NCI-H69 (cell line): ENCODE data around the gene TMSB15B.
"Not testable (repeated sequence)": the region's sequence is repeated elsewhere in the genome, so short reads cannot be mapped to it uniquely, and the experiment has no call there.

ENCODE experiments used
- DNase-seq: peaks from one replicate; lab custom pipeline; 2025; lab: John Stamatoyannopoulos, UW

The TMSB15B gene

DNA sequence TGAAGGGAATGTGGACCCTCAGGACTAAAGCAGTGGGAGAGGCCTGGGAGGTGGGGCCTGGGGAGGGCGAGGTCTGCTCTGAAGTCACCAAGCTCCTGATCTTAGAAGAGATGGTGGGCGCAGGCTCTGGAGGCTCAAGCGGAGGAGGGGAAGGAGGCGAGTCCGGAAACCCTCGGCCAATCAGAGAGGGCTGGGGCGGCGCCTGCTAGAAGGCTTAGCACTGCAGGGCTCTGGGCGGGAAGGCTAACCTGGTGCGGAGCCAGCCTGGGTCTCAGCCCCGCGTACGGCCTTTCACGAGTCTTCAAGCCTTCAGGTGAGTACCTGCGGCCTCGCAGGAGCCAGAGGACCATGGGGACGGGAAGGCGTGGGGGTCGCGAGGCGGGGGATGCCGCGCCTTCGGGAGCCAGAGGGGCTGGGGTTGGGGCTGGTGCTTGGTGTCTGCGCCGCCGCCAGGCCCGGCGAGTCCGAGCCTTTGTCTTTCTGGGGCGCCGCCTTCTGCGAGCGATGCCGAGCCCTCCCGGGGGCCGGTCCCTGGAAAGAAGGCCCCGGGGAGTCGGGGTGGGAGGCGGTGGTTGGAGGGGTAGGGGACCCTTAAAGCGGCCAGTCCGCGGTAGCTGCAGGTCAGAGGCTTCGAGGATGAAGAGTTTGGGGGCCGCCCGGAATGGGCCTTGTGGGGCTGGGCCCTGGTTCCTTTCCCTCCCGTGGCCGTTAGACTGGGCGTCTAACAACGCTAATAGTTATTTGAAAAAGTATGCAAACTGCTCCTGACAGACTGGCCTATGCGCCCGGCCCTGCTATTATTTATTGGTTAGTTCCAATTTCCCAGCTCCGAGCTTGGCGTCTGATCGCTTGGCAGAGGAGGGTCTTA lies at the start of gene TMSB15B:
TSS of gene TMSB15B (plus strand) at position 217 of the 868 bp plus-strand sequence.
- DNase-seq: not testable (repeated sequence)

DNA sequence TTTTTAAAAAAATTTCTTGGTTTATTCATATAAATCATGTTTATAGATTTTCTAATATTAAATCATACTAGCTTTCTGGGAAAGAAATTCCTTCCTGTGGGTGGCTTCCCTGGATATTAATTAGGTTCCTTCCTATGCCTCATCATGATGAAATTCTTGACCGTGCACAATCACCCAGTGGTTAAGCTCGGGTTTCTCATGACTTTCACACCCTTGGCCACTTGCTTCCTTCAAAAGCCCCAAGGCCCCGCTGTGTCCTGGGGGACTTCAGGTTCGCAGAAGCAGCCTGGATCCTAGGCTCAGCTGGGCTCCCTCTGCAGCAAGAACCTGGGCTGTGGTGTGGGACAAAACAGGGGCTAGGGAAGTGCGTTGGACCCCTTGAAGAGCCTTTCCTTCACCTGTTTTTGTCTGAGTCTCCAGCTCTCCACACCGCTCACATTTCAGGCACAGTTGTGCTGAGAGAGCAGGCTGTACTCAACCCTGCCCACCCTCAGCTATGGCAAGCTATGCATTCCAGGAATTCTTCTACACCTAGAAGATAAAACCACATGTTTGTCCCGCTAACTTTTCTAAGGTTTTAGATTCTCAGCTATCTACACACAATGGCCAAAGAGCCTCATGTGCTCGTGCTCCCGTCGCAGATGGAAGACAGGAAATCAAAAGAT lies 48.9 kb upstream of the TMSB15B start:
- no peak for DNase-seq

DNA sequence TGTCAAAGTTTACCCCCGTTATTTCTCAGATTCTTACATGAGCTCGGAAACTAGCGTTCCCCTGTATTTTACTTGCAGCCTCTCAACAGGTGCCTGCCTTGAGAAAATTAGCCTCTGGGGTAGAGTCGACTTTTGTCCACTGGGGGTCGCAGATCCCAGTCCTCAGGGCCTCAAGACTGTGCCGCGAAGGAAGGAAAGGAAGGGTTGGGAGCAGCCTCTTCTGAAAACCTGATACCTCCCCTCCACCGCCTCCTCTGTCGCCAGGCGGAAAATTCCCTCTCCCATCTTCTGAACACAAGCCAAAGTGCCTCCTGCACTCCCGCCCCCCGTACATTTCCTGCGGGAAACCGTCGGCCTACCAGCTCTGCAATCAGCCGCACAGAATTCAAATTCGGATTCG lies 44.4 kb upstream of the TMSB15B start:
- peak; percentile 87 for DNase-seq

DNA sequence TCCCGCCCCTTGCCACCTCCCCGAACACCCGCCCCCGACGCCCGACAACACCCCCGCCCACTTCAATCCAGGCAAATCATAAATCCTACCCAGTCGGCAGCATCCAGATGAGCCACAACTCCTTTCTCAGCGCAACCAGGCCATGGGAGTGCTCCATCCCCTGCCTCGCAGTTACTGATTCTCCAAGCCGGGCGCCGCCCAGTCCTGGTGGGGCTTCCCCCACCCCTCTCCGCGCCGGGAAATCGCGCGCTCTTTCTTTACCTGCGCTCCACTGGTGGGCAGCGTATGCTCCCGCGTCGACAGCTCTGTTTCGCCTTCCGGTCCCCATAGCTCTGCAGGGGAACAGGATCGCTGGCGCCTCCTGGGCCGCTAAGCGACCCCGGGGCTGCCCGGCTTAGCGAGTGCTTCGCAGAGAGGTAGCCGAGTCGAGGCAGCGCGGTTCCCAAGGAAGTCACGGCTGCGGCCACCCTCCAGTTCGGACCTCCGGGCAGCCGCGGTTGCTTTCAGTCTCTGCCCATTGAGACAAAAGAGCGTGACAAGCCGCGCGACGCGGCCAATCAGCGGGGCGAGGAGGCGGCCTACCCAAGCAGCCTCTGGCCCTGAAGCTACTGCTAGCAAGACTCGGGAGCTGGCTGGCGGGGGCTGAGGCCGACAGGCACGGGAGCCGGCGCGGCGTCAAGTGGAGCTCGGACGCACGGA lies 43.7 kb upstream of the TMSB15B start:
- peak; percentile 84 for DNase-seq

DNA sequence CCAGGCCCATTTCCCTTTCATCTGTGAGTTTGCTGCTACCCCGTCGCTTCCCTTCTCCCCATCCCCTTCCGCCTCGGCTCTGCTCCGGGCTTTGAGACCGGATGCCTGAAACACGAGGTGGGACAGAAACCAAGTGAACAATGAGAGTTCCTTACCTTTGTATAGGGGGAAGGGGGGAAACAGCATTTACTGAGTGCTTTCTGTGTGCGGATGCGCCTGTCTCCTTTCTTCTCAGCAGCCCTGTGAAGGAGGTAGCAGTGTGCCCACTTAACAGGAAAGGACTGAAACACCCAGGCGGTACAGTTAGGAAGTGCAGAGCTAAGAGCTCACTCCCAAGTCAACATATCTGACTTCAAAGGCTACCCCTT lies 43.2 kb upstream of the TMSB15B start:
- peak; percentile 77 for DNase-seq

DNA sequence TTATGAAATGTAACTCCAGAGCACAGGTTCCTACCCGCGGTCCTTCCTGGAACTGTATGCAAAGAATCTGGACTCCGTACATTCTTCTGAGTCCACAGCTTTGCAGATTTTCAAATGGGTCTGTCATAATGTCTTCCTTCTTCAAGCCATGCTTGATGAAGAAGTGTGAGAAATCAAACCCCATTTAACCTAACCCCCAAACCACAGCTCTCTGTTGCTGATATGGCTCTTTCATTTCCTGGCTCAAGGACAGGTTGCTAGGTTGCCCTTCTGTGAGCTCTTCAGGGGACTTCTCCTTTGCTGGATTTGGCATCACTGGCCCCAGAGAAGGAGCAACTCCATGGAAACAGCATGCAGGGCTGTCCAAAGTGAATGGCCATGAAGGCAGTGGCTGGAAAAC lies 41.9 kb upstream of the TMSB15B start:
- DNase-seq: not testable (repeated sequence)

DNA sequence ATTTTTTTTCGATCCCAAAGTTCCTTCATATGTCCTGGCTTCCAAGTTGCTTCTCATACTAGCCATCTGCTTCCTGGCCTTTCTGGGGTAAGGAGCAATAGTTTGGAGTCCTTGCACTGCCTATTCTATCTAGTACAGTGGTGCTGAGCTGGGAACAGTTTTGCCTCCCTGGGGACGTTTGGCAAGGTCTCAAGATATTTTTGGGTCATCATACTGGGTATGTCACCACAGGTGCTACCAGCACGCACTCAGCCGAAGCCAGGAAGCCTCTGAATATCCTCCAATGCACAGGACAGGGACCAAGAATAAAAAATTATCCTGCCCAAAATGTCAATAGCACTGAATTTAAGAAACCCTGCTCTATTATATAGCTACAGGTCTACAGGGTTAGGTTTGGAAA lies 35.4 kb upstream of the TMSB15B start:
- DNase-seq: no peak

DNA sequence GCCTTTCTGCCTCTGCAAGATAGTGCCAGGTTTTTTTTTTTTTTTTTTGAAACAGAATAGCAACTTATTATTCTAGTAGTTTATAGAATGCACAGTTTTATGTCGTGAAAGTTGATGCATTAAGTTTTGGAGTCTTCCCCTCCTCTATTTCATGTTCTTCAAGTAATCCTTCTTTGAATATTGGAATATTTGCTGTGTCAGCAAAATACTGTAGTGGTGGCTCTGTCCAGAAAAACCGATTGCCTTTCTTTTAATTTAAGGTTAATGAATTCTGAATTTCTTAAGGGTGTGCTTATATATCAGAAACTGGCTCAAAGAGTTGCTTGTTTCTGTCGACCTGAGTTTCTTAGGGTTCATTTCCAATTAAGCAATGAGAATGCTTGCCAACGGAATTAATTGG lies 34.8 kb upstream of the TMSB15B start:
- DNase-seq: no peak

DNA sequence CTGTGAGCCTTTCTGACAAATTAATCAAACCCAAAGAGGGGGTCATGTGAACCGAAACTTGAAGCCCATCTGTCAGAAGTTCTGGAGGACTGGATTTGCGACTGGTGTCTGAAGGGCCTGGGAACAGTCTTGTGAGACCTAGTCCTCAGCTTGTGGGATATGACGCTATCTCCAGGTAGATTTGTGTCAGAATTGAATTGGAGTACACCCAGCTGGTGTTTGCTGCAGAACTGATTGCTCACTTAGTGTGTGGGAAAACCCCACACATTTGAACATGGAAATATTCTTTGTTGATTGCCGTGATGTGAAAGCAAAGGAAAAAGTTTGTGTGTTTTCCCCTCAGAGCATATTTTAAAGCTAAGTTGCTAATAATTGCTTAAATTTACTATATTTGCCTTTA lies 30.3 kb upstream of the TMSB15B start:
- no peak for DNase-seq

DNA sequence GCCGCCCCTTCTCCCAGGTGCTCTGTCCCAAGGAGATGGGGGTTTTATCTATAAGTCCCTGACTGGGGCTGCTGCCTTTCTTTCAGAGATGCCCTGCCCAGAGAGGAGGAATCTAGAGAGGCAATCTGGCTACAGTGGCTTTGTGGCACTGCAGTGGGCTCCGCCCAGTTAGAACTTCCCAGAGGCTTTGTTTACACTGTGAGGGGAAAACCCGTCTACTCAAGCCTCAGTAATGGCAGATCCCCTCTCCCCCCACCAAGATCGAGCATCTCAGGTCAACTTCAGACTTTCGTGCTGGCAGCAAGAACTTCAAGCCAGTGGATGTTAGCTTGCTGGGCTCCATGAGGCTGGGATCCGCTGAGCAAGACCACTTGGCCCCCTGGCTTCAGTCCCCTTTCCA lies 22.2 kb upstream of the TMSB15B start:
- DNase-seq: not testable (repeated sequence)

DNA sequence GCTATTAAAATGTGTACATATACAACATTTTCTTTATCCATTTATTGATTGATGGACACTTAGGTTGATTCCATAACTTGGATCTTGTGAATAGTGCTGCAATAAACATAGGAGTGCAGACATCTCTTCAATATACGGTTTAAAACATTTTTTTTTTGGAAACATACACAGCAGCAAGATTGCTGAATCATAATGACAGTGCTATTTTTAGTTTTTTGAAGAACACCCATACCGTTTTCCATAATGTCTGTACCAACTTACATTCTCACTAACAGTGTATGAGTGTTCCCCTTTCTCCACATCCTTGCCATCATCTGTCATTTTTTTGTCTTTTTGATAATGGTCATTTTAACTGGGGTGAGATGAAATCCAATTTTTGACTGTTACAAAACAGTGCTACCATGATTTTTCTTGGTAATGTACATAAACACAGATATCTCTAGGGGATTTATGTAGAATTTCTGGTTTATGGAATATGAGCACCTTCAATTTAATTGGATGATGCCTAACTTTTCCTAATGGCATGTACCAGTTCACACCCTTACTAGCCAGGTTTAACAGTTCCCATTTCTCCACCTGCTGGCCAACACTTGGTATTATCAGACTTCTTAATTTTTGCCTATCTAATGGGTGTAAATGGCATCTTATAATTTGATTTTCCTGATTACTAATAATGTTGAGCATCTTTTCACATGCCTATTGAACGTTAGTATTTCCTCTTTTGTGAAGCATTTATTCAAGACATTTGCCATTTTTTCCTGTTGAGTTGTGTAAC lies 21.0 kb upstream of the TMSB15B start:
- DNase-seq: peak; percentile 38

DNA sequence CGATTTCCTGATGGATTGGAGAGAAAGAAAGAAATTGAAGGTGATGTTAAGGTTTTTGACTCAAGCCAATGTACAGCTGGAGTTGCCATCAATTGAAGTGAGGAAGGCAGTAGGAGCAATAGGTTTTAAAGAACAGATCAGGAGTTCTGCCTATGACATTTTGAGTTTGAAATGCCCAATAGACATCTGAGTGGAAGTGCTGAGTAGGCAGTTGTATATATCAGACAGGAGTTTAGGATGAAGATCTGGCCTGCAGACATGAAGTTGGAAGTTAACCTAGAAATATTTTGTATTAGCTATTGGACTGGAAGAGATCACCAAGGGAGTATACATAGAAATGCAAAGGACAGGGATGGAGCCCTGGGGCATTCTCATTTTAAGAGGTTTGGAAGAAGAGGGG lies 12.9 kb upstream of the TMSB15B start:
- no peak for DNase-seq

DNA sequence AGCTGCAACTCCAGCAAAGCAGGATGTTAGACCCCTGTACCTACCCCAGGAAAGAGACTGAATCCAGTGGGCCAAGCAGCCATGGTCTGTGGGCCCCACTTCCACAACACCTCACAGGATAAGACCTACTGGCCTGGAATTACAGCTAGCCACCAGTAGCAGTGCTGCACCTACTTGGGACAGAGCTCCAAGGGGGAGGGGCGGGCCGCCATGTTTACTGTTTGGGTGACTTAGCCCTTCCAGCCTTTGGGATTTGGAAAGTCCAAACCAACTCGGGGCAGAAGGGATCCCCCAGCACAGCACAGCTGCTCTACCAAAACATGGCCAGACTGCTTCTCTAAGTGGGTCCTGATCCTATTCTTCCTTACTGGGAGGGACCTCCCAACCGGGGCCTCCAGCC lies 9.1 kb upstream of the TMSB15B start:
- DNase-seq: no peak

DNA sequence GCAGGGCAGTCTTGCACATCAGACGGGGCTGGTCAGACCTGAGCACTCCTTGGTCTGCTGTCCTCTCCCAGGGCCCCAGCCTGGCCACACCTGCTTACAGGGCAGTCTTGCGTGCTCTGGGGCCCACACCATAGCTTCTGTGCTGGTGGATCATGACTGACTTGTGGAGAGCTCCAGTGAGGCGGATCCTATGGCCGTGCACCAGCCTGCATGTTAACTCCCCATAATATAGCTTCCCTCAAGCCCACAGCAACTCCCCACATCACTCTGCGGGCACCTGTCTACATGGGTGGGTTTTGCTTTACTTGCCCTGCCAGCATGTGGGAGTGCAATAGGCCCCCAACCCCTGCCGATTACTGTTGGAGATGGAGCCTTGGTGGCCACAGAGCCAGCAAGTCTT lies 8.2 kb upstream of the TMSB15B start:
- no peak for DNase-seq

DNA sequence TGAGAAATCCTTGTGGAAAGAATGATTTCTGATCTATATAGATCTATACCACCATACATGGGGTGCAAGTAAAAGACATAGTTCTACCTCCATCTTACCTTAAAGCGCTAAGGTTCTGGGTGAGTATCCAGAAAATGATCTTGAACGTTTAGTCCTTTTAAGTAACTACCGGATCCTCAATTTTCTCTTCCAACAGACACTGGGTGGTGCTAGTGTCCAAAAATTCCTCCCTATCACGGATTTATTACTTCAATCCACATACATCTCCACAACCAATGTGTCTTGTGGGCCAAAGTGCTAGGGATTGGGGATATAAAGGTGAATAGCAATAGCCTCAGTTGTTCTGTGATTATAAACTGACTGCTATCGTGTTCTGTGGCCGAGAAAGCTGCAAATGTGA lies 1.8 kb upstream of the TMSB15B start:
- not testable (repeated sequence) for DNase-seq

DNA sequence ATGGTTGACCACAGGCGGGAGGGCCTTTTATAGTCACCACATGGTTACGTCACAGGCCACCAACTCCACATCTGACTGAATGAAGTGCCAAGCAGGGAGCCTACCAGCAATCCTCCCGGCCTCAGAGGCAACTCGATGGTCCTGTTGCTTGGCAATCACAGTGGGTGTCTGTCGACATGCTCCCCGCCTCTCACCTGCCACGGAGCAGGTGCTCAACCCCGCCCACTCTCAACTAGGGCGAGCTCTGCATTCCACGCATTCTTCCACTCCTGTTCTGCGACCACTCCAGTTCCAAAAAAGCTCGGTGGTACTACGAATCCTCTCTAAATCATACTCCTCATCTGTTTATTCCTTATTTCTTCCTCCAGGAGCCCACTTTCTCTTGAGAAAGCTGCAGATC lies 21.1 kb downstream of the TMSB15B start:
- not testable (repeated sequence) for DNase-seq

DNA sequence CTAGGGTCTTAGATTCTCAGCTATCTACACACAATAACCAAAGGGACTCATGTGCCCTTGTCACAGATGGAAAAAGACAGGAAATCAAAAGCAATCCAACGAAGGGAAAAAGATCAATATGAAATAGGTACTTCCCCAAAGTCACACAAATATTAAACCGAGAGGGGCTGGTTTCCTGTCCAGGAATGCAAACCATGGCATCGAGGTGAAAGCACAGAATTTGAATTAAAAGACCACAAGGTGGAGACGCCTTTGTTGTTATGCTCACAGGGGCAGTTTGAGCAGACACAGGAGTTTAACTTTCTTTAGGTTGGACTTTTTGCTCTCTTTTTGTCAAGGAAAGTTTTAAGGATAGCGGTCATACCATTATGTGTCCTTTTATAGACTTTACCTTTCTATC lies 36.8 kb downstream of the TMSB15B start:
- DNase-seq: no peak

DNA sequence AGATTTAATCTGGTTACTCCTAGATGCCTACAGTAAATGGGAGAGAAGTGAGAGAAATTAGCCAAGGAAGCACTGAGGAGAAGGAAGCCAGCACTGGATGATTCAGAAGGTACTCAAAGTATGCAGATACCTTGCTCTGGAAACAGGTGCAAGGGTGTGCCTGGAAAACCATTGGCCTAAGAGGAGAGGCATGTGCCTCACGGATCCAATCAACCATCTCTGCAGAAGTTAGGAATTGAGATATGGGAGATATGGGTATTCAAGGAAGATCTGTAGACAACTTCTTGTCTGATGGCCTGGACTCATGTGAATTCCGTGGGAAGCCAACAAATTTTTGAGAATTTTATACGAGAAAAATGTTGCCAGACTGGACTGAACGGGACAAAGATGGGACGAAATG lies 46.4 kb downstream of the TMSB15B start:
- DNase-seq: no peak

DNA sequence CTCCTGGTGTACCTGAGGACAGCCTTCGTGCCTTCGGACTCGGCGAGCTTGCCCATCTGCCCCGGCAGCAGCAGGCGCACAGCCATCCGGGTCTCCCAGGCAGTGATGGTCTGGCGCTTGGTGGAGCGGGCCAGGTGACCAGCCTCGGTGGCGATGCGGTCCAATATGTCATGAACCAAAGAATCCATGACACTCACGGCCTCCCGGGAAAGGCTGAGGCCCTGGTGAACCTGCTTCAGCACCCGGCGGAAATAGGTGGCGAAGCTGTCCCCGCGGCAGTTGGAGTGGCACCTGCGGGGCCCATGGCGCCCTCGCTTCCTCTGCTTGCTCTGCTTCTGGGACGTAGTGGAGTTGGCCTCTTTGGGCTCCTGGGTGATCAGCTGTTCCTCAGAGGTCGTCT lies 50.7 kb downstream of the TMSB15B start:
- no peak for DNase-seq

DNA sequence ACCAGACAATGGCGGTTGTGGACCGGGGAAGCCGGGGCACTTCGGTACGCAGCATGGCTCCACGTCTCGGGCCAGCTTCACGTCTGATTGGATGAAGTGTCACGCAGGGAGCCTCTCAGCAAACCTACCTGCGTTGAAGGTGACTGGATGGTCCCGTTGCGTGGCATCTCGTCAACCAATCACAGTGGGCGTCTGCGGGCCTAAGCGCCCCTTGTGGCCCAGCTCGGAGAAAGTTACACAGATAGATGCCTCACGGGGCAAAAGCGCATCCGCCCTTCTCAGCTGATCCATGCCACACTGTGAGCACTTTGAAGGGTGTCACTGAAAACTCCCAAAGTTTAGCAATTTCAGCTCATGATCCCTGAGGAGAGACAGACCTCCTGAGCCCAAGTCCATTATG lies 51.2 kb downstream of the TMSB15B start, which contains the start of gene H2BW1:
TSS of gene H2BW1 (minus strand) at position 103 of the 400 bp plus-strand sequence. CDS start 132 bp downstream, outside the sequence.
- DNase-seq: no peak

DNA sequence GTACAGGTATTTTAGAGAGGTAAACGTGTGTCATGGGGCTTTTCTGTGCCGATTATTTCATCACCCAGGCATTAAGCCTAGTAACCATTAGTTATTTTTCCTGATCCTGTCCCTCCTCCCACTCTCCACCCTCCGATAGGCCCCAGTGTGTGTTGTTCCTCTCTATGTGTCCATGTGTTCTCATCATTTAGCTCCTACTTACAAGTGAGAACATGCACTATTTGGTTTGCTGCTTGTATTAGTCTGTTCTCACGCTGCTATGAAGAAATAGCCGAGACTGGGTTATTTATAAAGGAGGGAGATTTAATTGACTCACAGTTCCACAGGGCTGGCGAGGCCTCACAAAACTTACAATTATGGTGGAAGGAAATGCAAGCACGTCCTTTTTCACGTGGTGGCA lies 53.1 kb downstream of the TMSB15B start:
- DNase-seq: not testable (repeated sequence)
